ENCODE results near the gene ITPRIP.

The ITPRIP gene

DNA sequence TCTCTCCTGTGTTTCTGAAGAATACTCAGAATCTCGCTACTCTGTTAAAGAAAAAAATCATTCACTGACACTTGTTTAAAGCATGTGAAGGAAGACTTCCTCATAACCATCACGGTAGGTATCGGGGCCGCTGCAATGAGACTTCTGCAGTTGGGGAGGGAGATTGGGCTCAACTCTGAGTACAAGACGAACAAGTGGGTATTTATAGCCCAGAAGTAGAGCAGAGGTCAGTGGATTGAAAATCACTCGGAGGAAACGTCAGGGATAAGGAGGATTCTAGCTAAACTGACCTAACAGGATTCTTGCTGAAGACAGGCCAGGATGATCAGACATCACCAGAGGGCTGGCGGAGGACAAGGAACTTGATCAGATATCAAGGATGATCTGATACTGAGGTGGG is 33.3 kb downstream of the ITPRIP start:
- DNase-seq, result no peak

DNA sequence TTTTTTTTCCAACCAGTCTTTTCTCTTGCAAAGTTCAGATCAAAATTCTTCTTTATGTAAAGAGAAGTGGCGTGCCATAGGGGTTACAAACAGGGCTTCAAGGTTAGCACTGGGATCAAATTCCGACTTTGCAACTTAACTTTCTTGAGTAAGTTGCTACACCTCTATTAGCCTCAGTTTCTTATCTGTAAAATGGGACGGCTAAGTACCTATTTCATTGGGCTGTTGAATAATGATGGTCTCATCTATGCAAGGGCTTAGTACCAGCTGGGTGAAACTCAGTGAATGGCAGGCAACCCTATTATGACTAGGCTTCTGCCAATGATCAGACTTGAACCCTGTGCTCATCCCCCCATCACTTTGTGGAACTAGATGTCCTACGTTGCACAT is 33.9 kb downstream of the ITPRIP start:
- no peak for DNase-seq

DNA sequence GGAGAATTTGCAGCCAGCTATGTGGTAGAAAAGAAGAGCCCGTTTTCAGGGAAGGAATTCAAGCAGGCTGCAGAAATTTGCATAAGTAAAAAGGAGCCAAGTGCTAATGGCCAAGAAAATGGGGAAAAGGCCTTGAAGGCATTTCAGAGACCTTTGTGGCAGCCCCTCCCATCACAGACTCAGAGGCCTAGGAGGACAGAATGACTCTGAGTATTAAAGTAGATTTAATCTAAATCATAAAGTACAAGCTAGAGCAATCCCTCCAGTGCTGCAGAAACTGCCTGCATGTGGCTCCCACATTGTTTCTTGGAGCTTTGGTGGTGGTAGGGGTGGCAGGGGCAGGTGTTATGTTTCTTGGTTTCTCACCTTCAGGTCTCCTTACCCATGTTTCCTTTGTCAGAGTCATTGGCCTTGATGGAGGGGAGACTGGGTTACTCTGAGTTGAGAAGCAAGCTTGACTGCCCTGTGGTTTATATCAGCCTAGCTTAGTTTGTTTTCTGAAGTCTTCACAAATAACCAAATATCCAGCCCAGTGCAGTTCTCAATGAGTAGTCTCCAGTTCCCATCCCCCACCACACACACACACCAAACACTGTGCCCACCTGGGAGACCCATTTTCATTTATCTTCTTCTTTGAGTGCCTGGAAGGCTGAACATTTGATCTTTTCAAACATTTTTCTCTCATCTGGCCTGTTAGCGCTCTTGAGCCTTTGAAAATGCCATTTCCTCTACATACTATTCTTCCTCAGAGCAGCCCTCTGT is 34.5 kb downstream of the ITPRIP start:
- no peak for DNase-seq

DNA sequence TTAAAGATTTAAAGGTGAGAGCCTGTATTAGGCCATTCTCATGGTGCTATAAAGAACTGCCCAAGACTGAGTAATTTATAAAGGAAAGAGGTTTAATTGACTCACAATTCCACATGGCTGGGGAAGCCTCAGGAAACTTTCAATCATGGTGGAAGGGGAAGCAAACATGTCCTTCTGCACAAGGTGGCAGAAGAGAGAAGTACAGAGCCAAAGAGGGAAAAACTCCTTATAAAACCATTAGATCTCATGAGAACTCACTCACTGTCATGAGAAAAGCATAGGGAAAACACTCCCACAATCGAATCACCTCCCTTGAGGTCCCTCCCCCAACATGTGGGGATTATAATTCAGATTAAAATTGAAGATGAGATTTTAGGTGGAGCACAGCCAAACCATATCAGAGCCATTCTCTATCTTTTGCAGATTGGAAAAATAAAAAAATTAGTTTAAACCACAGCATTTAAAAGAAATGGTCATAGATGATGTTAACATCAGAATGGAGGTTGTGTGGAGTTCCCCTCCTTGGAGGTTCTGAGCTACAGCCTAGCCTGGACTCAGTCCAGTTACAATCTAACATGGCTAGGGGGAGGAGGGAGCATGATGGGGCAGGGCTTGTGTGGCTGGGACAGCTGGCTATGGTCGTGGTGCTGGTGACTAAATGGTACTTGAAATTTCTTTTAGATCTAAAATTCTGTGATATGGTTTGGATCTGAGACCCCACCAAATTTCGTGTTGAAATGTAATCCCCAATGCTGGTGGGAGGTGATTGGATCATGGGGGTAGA is 36.2 kb downstream of the ITPRIP start:
- DNase-seq, result no peak

DNA sequence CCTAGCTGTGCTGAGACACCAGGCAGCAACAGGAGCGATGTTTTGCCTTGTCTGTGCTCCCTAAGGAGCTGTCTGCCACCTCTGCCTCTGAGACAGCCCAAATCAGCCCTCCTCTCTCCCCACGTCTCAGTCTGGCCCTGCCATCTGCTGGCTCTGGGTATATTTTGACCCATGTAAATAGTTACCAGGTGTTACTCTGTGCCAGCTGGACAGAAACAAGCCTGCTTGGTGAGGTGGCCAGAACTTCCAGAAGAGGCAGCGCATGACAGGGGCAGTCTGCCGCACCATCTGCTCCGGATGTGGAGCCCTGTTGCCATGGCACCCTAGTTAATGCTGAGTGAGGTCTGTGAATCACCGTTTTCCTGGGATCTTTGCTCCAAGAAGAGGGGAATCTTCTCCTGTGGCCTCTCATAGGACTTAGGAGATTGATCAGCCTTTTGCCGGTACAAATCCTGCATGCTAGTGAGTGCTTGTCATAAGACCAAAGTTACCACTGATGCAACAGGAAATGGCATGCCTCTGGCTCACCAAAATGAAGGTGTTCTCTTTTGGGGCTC is 37.5 kb downstream of the ITPRIP start:
- peak; percentile 93 for DNase-seq

DNA sequence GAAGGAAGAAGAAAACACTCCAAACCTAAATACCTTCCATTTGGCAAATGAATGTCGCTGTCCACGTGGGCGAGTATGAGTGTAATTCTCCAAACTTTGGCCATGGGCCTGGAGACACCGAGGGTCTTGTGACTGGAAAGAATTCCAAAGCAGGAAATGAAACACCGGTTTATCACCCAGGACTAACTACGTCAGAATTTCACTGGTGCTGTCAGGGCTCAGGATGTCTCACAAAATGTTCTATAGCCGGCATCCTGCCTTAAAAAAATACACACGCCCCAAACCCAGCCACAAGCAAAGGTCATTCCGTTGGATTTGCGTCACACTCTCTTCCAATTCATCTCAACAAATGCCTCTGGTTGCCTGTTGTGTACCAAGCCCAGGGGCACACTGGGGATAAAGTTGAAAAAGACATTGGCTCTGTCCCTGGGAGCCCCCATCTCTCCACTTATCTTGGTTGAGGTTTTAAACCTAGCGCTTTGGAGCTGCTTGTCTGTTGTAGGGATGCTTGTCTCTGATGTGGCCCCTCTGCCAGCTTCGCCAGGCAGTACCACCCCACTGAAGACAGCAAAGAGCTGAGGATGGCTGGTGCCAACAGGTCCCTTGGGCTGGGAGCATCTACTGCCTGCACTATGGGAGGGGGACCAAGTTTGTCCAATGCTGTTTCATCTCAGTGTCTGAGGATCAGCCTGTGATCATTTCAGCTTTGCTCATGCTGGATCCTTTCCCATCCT is 38.1 kb downstream of the ITPRIP start:
- DNase-seq, result peak; percentile 90

DNA sequence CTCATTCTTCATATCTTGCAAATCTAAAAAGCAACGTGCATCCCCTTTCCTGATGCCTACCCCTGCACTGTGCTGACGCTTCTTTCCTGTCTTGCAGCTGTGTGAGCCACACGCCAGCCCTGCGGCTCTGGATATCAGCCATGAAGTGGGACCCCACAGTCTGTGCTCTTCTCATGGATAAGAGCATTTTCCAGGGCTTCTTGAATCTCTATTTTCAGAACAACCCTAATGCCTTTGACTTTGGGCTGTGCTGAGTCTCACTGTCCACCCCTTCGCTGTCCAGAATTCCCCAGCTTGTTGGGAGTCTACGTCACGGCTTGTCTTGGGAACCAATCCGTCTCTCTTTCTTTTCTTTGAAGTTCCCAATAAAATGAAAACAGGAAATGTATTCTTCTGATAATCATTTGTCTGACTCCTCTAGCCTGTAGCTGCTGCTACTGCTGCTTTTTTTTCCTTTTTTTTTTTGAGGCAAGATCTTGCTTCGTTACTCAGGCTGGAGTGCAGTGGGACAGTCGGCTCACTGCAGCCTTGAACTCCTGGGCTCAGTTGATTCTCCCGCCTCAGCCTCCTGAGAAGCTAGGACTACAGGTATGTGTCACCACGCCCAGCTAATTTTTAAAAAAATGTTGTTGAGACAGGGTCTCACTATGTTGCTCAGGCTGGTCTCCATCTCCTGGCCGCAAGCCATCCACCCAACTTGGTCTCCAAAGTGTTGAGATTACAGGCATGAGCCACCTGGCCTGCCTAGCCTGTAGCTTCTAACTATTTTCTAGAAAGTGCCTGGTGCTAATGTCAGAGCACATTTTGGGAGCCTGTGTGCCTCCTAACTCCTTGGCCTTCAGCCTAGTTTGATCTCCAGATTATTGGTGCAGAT is 39.0 kb downstream of the ITPRIP start:
- DNase-seq, result no peak

DNA sequence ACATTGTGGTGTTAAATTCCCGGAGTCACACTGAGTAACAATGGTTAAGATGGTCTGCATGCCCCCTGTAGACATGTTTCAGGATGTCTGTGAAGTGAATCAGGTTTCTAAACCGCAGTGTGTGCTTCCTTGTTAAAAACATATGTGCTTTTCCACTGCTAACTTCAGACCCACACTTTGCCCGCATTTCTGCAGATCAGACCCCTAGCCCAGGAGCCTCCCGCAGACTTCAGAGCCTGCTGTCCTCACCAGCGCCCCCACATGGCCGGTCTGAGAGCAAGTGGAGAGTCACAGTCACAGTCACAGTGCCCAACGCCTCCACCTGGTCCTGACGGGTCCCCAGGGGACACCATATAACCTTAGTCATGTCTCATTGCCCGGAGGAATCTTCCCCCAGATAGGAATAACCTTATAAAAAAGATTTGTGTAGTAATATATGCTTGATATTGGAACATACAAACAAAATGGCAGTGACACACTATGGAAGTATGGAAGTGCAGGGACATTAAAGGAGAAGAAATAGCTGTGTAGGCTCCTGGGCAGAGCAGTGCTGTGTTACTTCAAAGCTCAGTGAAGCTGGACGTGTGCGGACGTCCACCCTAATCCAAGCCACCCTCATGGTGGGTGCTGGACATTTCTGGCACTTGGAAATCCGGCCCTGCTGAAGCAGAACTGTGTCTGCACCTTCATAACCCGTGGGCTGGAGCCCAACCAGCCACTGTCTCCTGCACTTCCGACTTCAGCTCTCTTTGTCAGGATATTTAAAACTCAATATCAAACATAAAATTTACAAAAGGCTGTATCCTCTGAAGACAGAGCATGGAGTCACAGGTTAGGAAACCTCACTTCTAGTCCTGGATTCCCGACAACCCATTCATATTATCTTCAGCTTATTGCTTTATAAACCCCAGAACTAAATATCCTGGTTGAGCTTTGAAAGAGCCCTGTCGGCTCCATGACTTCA is 40.3 kb downstream of the ITPRIP start:
- DNase-seq, result no peak

DNA sequence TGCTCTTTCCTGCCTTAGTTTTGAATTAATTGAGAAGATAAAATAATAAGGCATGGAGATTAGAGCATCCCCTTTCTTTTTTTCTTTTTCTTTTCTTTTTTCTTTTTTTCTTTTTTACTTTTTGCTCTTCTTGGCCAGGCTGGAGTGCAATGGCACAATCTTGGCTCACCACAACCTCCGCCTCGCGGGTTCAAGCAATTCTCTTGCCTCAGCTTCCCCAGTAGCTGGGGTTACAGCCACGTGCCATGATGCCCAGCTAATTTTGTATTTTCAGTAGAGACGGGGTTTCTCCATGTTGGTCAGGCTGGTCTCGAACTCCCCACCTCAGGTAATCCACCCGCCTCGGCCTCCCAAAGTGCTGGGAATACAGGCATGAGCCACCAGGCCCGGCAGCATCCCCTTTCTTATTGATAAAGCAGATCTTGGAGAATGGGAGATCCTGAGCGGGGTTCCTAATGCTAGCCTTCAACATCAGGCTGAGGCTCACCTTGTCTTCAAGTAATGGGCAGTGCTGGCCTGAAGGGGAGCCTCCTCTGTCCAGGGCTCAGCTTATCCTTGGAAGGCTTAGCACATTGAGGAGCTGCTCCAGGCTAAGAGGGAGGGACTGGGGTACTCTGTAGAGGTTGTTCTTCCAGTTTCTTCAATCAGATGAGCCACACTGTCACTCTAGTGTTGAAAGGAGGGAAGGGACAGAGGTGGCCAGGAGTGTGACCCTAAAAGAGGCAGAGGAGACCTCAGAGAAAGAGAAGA is 41.4 kb downstream of the ITPRIP start:
- no peak for DNase-seq

DNA sequence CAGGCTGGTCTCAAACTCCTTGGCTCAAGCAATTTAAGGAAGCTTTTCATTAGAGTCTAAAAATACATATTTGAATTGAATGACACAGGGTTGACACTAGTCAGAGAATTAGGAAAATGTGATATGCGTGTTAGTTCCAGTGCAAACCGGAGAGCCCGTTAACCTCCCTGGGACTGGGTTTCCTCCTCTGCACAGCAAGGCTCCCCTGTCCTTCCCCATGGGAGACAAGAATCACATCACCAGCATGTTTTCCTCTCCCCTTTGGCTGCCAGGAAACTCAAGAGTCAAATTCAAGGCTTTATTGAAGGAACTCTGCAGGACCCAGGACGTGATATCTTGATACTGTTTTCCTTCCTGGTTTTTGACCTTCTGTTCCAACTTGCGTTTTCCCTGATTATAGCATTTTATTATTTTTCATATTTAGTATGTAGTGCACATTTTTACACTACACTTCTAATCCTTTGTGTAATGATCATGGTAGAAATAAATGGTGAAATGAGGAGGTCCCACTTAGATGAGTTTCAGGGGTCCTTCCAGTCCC is 44.4 kb downstream of the ITPRIP start:
- DNase-seq, result no peak

DNA sequence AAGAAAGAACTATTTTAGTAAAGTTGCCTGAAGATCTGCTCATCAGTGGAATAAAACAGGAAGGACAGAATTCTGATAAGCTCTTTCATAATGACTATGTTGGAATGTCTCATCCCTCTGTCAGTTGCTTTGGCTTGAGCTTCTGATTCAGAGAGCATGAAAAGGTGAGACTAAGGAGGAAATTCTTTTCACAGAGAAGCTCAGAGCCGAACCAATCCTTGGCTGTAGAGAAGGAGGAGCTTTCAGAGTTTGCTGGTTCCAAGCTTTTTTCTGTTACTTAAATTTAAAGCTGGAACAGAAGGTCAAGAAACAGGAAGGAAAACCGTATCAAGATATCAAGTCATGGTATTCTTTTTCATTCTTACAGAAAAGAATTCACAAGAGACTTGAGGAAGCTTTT is 45.3 kb downstream of the ITPRIP start:
- peak; percentile 90 for DNase-seq

DNA sequence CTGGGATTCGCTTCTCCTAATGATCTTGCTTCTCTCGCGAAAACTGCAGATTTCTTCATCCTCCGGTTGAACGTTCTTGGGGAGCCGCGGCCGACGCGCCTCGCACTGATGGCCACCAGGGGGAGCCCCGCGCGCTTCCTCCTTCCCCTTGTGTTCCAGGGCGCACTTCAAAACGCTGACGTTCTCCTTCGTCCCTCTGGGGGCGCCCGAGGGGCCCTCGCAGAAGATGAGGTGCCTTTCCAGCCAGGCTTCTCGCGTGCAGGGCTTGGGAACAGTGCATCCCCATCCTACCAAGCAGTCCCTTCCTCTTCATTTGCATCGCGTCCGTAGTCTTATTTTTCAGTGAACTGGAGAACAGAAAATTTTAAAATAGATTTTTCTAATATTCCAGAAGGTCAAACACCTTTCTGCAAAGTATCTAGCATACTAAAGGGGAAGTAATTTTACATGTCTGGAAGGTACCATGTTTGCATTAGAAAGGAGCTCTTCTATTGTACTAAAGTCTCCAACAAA is 46.8 kb downstream of the ITPRIP start:
- peak; percentile 82 for DNase-seq

DNA sequence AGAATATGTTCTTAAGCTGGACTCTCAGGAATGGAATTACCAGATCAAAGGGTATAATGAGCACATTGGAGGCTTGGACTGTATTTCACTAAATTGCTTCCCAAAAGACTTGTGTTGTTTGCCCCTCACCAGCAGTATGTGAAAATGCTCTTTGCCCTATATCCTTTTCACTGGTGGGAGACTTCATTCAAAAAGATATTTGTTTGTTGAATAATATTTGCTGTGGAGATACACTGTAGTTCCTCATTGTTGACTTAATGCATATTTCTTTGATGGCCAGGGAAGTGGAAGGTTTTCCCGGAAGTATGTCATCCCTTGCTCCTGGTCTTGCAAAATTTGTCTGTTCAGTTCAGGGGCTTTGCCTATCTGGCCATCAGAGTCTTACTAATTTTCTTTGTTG is 49.9 kb downstream of the ITPRIP start:
- no peak for DNase-seq

DNA sequence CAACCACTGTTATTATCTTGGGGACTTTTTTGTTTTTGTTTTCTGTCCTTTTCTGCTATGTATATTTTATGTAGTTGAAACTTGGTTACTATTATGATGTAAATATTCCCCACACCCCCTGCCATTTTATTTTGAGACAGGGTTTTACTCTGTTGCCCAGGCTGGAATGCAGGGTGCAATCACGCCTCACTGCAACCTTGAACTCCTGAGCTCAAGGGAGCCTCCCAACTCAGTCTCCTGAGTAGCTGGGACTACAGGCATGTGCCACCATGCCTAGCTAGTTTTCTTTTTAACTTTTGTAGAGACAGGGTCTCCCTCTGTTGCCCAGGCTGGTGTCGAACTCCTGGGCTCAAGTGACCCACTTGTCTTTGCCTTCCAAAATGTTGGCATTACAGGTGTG is 51.3 kb downstream of the ITPRIP start:
- DNase-seq, result no peak

DNA sequence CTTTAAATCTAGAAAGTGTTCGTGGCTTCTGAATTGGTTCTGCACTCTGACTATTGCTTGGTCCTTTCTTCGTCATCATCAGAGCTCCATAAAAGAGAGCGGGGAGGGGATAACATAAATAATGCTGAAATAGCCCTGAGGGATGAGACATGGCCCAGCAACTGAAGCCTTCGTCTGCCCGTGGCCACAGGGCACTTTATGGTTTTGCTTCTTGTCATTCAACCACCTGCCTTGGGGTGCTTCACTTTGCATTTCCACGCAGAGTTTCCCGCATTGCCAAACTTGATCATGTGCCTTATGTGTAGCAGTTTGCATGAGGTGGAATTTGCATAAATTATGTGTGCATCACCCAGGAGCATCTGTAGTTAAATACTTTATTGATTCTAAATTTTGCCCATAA is 53.4 kb downstream of the ITPRIP start:
- no peak for DNase-seq

DNA sequence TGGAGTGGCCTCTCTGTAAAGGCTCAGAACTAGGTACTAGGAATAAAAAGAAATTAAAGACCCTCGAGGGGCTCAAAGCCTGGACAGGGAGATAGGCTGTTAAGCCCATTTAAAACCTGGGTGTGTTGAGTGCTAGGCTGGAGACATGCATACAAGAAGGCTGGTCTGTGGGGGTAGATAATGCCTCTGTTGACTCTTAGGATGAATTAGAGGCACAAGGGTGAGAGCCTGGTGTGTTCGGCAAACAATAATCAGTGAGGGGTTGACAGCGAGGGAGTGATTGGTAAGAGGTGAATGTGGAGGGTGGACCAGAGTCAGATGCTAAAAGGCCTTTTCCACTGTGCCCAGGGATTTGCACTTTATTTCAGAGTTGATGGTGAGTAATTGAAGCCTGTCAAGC is 56.6 kb downstream of the ITPRIP start:
- no peak for DNase-seq

DNA sequence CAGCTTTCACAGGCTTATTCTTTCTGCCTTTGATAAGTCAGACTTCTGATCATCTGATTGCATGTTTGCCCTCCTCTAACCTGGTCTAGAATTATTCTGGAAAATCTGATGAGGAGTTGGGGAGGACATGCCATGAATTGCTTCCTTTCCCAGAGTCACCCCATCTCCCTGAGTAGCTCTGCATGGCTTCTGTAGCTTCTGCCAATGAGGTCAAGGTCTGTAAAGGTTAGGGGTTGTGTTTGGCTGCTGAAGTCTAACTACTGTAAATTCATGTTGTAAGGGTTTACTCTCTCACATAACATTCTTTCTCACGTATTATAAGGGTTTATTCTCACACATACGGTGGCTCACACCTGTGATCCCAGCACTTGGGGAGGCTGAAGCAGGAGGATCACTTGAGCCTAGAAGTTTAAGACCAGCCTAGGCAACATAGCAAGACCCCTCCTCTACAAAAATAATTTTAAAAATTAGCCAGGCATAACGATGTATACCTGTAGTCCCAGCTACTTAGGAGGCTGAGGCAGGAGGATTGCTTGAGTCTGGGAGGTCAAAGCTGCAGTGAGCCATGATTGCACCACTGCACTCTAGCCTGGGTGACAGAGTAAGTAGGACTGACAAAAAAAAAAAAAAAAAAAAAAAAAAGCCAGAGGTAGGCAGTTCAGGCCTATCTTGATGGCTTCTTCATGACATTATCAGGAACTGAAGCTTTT is 58.6 kb downstream of the ITPRIP start:
- DNase-seq, result no peak

DNA sequence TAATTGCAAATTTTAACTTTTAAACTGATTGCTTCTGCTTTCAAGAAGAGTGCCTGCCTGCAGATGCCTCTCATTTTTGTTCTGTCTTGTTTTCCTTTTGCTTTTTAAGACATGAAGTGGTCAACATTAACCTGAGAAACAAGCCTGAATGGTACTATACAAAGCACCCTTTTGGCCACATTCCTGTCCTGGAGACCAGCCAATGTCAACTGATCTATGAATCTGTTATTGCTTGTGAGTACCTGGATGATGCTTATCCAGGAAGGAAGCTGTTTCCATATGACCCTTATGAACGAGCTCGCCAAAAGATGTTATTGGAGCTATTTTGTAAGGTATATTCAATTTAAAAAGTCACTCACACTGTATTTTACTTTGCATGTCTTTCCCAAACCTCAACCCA is 60.5 kb downstream of the ITPRIP start:
- no peak for DNase-seq

DNA sequence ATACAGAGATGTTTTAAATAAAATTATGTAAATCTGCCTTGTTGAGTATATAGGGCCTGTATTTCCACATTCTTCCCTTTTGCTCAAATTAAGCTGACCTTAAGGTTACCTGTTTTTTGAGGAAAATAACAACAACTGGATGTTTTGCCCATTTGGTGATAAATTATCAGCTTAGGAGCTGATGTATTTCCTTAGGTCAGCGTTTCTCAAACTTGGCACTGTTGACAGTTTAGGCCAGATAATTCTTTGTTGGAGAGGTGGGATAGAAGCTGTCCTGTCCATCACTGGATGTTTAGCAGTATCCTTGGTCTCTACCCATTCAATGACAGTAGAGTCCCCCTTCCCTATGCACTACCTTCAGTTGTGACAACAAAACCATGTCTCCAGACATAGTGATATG is 62.1 kb downstream of the ITPRIP start:
- no peak for DNase-seq

Measured in NCI-H226 (cell line).